HepG2 (cell line): ENCODE measurements around the gene PRSS3. TPM values are rescaled to one million over a fixed set of nuclear protein-coding genes. Genes with fewer than 3 reads are reported as not detected.

Experiments
- DNMT3B ChIP-seq: conservative IDR thresholded peaks from 2 replicates; pipeline ENCODE4 v1.6.1; 2016; ENCODE audit warnings: missing biosample characterization, control low read depth
- PAXIP1 ChIP-seq: sonication (generic); formaldehyde crosslinking; conservative IDR thresholded peaks from 2 replicates; pipeline ENCODE4 v1.4.0; 2020; ENCODE audit warnings: mild to moderate bottlenecking, missing genetic modification reagents, moderate library complexity
- SMC3 ChIP-seq: IDR thresholded peaks from 2 replicates; pipeline ENCODE4 v1.6.1; 2011; ENCODE audit warnings: low read length, improper control_type of control experiment
- SNRNP70 ChIP-seq: fragments of 200-400 bp; formaldehyde crosslinking; IDR thresholded peaks from 2 replicates; pipeline ENCODE4 v1.6.1; 2017; ENCODE audit warnings: mild to moderate bottlenecking, low read depth, low read length, moderate library complexity
- ZNF235 ChIP-seq: sonication (generic); formaldehyde crosslinking; IDR thresholded peaks from 2 replicates; pipeline ENCODE4 v1.8.1; 2023; ENCODE audit warnings: mild to moderate bottlenecking, missing genetic modification reagents, borderline replicate concordance
- polyA plus RNA-seq, 8 experiments: library from polyadenylated mRNA; depleted of rRNA in 3 of 8; stranded (reverse) in 7 of 8; unstranded in 1 of 8; fragments of >200 nt; fragmentation: Illumina TruSeq in 4 of 8; extraction: Trizol in 4 of 8; gene quantifications; 2 replicates each; pipeline versions ENCODE4 v1.2.1 to v1.2.3, GENCODE V29; 2011 to 2016; ENCODE audit warnings: low read depth in 4 of 8, missing spikeins in 1 of 8, mixed read lengths in 1 of 8; ENCODE audit not compliant: insufficient read depth in 1 of 8
- total RNA-seq, 5 experiments: library from RNA; depleted of rRNA; stranded (reverse); fragments of >200 nt; fragmentation: Illumina TruSeq; extraction: Trizol; gene quantifications; 2 replicates each; pipeline ENCODE4 v1.2.3, GENCODE V29; 2016; ENCODE audit warnings: low read depth in 1 of 5
- TF ChIP-seq, protein P1 (sequence below): sonication (generic); formaldehyde crosslinking; conservative IDR thresholded peaks from 2 replicates; pipeline ENCODE4 v1.4.0; 2020; ENCODE audit warnings: missing genetic modification reagents

PRSS3 gene
- total and polyA plus RNA-seq, 2 of the 13 experiments (the other 11 are each of a cell fraction or from before 2014, with no cell fraction given) = not detected

DNA sequence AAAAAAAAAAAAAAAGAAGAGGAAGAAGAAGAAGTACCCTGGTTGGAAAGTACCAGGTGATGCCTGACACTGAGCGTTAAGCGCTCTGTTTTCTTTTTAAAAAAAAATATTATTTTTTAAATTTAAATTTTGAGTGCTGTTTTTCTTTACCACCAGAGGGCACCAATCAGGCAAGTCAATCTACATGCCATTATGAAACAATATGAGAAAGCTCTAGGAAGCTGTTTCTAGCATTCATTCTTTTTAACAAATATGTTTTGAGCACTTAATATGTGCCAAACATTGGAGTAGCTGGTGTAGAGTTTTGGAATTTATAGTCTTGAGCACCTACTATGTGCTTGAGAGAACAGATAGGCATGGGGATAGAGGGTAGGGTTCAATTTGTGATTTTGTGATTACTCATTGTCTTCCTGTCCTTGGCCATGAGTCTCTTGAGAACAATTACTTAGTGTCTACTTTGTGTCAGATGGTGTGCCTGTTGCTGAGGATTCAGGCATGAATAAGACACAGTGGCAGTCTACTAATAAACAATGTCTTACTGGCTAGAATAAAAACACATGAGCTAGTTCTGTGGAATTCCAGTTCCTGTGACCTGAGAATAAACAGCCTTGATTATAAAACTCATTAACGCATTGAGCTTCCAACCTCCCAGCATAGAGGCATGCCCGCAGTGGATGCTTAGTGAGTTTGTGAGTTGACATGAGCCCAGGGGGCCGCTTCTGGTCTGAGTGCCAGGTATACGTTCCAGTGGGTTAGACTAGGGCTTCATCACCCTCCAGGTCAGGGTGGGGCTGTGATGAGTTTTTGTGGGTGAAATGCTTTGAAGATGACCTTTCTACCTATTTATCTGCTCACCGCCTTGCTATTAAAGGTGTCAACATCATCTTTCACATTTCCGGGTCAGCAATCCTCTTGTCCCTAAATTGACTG, 18.6 kb downstream of the PRSS3 start (continued):
- TF ChIP-seq, protein P1, sequence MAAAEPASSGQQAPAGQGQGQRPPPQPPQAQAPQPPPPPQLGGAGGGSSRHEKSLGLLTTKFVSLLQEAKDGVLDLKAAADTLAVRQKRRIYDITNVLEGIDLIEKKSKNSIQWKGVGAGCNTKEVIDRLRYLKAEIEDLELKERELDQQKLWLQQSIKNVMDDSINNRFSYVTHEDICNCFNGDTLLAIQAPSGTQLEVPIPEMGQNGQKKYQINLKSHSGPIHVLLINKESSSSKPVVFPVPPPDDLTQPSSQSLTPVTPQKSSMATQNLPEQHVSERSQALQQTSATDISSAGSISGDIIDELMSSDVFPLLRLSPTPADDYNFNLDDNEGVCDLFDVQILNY (CRISPR knock-in tag) = no peak
- TF ChIP-seq DNMT3B (CRISPR knock-in tag) (0 out of 2 replicates have a peak, but pooled peaks have one; percentile 63), SNRNP70 (no peak), SMC3 (peak; percentile 53), ZNF235 (CRISPR knock-in tag) (no peak), PAXIP1 (CRISPR knock-in tag) (0 out of 2 replicates have a peak, but pooled peaks have one; percentile 6)
